ENCODE results near the gene ZNF500. TPM values are rescaled to one million over a fixed set of nuclear protein-coding genes. Genes with fewer than 3 reads are reported as not detected.

Gene ZNF500
- total and polyA plus RNA-seq, 2 donors (not counting 1 experiment from before 2014, with no cell fraction given) = 12.0 to 26.5 TPM

DNA sequence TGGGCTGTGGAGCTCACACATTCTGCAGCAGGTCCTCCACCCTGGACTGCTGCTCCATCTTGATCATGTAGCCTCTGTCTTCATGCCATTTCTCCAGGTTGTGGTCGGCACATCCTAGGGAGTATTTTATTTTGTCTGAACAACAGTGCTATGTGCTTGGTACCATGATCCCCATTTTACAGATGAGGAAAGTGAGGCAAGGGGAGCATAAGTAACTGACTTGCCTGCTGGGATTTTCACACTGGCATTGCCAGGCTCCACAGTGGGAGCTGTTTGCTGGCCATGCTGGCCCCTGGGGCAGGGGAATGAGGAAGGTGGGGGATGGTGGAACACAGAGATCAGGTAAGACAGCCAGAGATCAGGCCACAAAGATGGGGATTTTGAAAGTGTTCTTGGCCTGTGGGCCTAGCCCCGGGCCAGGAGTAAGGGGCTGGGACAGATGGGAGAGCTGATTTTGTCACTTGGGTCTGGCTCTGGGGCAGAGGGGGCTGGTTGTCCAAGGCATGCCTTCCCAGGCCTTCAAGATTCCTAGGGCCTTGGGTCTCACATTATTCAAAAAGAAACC, 9.3 kb upstream of the ZNF500 start:
- Histone ChIP-seq H3K36me3 (replicated peaks in 1 of 2; ENCODE audit: control extremely low read depth in 1 of 2, control insufficient read depth in 1 of 2, extremely low read depth in 1 of 2, insufficient read depth in 2 of 2, low read length in 1 of 2) (no peaks in the 10 kb centered on the region), H3K9me3 (ENCODE audit: control extremely low read depth in 1 of 3, control insufficient read depth in 2 of 3, insufficient read depth in 1 of 3, low read length in 2 of 3) (no peaks in the 10 kb centered on the region), H3K4me3 (ENCODE audit: control extremely low read depth in 1 of 5, extremely low read depth in 1 of 5, insufficient read depth in 1 of 5, low read depth in 2 of 5, low read length in 4 of 5) (no peak overlapping the region), H2AFZ (ENCODE audit: insufficient read depth, low read depth, low read length, poor library complexity, severe bottlenecking) (no peak overlapping the region), H3K4me2 (replicated peaks; ENCODE audit: low read depth, low read length, poor library complexity, severe bottlenecking) (no peak overlapping the region), H3K9ac (ENCODE audit: low read length) (no peak overlapping the region), H4K20me1 (ENCODE audit: control insufficient read depth, insufficient read depth, low read length, poor library complexity, severe bottlenecking) (no peaks in the 10 kb centered on the region), H3K4me1 (ENCODE audit: control insufficient read depth in 2 of 2, insufficient read depth in 2 of 2, low read length in 2 of 2) (no peaks in the 10 kb centered on the region), H3K27ac (ENCODE audit: low read length in 2 of 2) (no peak overlapping the region), H3K27me3 (replicated peaks in 1 of 4; ENCODE audit: control extremely low read depth in 1 of 4, control insufficient read depth in 3 of 4, insufficient read depth in 4 of 4, low read length in 3 of 4) (no peaks in the 10 kb centered on the region), H3K79me2 (ENCODE audit: control insufficient read depth, insufficient read depth, low read length) (no peaks in the 10 kb centered on the region)
- CTCF ChIA-PET = no interaction called here
- DNase-seq (no peak), ATAC-seq (ENCODE audit: low read depth) (no peak)
- POLR2A ChIA-PET = no interaction called here
- 96% methylated on average over 2 of the region's 2 CpGs for WGBS (ENCODE audit: insufficient coverage)
- Mint-ChIP-seq H3K4me1 (no peaks in the 10 kb centered on the region), H3K9me3 (ENCODE audit: insufficient read depth) (no peaks in the 10 kb centered on the region), H3K4me3 (no peak overlapping the region), H3K27ac (no peak overlapping the region), H3K27me3 (no peaks in the 10 kb centered on the region)
- TF ChIP-seq EZH2 (IDR thresholded peaks at IDR 0.05; ENCODE audit: borderline replicate concordance, insufficient read depth, low read depth, low read length, poor library complexity, severe bottlenecking) = no peak
- TF ChIP-seq, protein P1, sequence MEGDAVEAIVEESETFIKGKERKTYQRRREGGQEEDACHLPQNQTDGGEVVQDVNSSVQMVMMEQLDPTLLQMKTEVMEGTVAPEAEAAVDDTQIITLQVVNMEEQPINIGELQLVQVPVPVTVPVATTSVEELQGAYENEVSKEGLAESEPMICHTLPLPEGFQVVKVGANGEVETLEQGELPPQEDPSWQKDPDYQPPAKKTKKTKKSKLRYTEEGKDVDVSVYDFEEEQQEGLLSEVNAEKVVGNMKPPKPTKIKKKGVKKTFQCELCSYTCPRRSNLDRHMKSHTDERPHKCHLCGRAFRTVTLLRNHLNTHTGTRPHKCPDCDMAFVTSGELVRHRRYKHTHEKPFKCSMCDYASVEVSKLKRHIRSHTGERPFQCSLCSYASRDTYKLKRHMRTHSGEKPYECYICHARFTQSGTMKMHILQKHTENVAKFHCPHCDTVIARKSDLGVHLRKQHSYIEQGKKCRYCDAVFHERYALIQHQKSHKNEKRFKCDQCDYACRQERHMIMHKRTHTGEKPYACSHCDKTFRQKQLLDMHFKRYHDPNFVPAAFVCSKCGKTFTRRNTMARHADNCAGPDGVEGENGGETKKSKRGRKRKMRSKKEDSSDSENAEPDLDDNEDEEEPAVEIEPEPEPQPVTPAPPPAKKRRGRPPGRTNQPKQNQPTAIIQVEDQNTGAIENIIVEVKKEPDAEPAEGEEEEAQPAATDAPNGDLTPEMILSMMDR (IDR thresholded peaks at IDR 0.05) = no peak
- intact Hi-C loops (cut with micrococcal nuclease) = no loop called here

DNA sequence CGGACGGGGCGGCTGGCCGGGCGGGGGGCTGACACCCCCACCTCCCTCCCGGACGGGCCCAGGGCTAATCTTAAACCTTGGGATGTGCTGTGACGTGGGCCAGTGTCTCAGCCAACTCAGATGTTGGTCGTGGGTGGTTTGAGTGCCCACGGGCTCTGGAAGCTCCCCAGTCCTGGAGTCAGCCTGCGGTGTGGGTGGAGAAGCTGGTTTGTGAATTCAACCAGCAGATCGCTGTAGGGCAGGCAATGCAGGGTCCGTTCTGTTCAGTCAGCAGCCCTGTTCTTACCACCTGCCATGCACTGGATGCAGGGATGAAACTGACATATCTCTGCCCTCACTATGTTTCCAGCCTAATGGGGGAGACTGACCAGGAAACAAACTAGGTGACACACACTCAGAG, 8.0 kb upstream of the ZNF500 start:
- TF ChIP-seq, protein P1 (IDR thresholded peaks at IDR 0.05) = no peak
- TF ChIP-seq EZH2 (IDR thresholded peaks at IDR 0.05; ENCODE audit: borderline replicate concordance, insufficient read depth, low read depth, low read length, poor library complexity, severe bottlenecking) = no peak
- H3K4me3 Mint-ChIP-seq = no peak overlapping the region
- Histone ChIP-seq H3K9ac (ENCODE audit: low read length) (no peak overlapping the region), H4K20me1 (ENCODE audit: control insufficient read depth, insufficient read depth, low read length, poor library complexity, severe bottlenecking) (no peaks in the 10 kb centered on the region), H3K4me1 (ENCODE audit: control insufficient read depth in 2 of 2, insufficient read depth in 2 of 2, low read length in 2 of 2) (no peaks in the 10 kb centered on the region), H3K9me3 (ENCODE audit: control extremely low read depth in 1 of 3, control insufficient read depth in 2 of 3, insufficient read depth in 1 of 3, low read length in 2 of 3) (no peaks in the 10 kb centered on the region), H3K4me2 (replicated peaks; ENCODE audit: low read depth, low read length, poor library complexity, severe bottlenecking) (no peak overlapping the region), H3K36me3 (replicated peaks in 1 of 2; ENCODE audit: control extremely low read depth in 1 of 2, control insufficient read depth in 1 of 2, extremely low read depth in 1 of 2, insufficient read depth in 2 of 2, low read length in 1 of 2) (no peaks in the 10 kb centered on the region), H3K27ac (ENCODE audit: low read length in 2 of 2) (no peak overlapping the region), H3K27me3 (replicated peaks in 1 of 4; ENCODE audit: control extremely low read depth in 1 of 4, control insufficient read depth in 3 of 4, insufficient read depth in 4 of 4, low read length in 3 of 4) (no peaks in the 10 kb centered on the region), H3K4me3 (ENCODE audit: control extremely low read depth in 1 of 5, extremely low read depth in 1 of 5, insufficient read depth in 1 of 5, low read depth in 2 of 5, low read length in 4 of 5) (no peak overlapping the region), H2AFZ (ENCODE audit: insufficient read depth, low read depth, low read length, poor library complexity, severe bottlenecking) (no peak overlapping the region), H3K79me2 (ENCODE audit: control insufficient read depth, insufficient read depth, low read length) (no peaks in the 10 kb centered on the region)
- no peaks in the 10 kb centered on the region for H3K4me1 Mint-ChIP-seq
- ATAC-seq (ENCODE audit: low read depth) = no peak
- intact Hi-C loops (cut with micrococcal nuclease) = no loop called here
- WGBS (ENCODE audit: insufficient coverage) = 93% methylated on average over 11 of the region's 13 CpGs
- POLR2A ChIA-PET = no interaction called here
- no peak overlapping the region for H3K27ac Mint-ChIP-seq
- CTCF ChIA-PET = no interaction called here
- H3K9me3 Mint-ChIP-seq (ENCODE audit: insufficient read depth) = no peaks in the 10 kb centered on the region
- DNase-seq = no peak
- H3K27me3 Mint-ChIP-seq = no peaks in the 10 kb centered on the region

Data from B cell (primary cell).